HL-60 (cell line): ENCODE measurements around the gene RIPOR2.

Source experiments
- CTCF ChIP-seq: IDR thresholded peaks from one replicate; pipeline ENCODE4 v1.5.1; 2011; ENCODE audit warnings: low read length, control low read depth, inconsistent platforms; ENCODE audit not compliant: insufficient read depth
- POLR2AphosphoS5 ChIP-seq: IDR thresholded peaks from 2 replicates; pipeline ENCODE4 v1.6.1; 2012; ENCODE audit warnings: low read depth

DNA sequence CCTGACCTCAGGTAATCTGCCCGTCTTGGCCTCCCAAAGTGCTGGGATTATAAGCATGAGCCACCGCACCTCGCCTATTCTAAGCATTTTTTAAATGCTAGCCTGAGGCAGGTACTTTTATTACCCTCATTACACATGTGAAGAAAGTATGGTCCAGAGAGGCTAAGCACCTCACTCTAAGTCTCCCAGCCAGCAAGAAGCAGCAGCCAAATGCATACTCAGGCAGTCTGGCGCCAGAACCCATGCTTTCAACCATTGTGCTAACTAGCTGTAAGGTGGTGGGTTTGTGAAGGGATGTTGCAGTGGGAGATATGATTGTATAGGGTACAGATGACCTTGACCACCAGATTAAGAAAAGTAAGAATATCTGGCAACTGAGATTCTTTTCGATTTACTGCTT, 26.1 kb upstream of the RIPOR2 start:
- no peak for TF ChIP-seq POLR2AphosphoS5
- TF ChIP-seq CTCF = no peak
